NCI-H1105 (cell line): ENCODE data around the gene EOGT.

Experiments
- DNase-seq: peaks from one replicate; lab custom pipeline; 2025; lab: John Stamatoyannopoulos, UW

Gene EOGT

DNA sequence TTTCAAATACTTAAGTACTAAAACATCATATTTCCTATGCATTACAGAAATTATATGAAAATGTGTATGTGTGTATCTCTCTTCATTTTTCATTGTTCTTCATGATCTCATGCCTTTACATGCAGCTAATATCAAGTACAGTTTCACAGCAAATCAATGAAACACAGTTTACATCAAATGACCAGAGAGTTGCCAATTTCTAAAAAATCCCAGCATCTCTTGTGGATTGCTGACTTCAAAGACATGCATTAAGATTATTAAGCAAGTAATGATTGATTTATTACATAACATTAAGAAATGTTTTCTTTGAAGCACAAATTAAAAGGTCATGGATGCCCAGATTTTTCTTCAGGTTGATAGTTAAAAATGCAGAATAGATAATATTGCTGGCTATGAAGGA, 50.1 kb downstream of the EOGT start:
- DNase-seq = no peak

- no peak for DNase-seq
Measured at GRCh38 chr3:68958932-68959331, 54.6 kb downstream of the EOGT start.

GRCh38 chr3:68957895-68958294, 55.6 kb downstream of the EOGT start:
- DNase-seq = no peak

GRCh38 chr3:68953816-68954444, 59.6 kb downstream of the EOGT start:
- no peak for DNase-seq

DNA sequence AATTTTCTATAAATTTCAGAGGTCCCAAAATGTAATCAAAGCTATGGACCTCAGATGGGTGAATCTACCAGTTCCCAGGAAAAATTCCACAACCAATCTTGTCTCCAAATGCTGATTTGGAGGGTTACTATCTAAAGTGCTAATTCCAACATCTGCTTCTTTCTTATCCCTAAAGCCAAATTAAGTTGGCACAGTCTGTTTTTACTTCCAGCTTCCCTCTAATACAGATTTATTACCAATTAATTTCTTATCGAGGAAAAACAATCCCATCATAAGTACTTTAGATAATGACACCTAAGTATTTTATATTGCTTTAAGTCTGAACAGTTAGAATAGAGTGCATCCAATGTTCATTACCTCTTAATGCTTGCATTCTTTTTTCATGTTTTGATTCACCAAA, 68.3 kb downstream of the EOGT start:
- DNase-seq = no peak

DNA sequence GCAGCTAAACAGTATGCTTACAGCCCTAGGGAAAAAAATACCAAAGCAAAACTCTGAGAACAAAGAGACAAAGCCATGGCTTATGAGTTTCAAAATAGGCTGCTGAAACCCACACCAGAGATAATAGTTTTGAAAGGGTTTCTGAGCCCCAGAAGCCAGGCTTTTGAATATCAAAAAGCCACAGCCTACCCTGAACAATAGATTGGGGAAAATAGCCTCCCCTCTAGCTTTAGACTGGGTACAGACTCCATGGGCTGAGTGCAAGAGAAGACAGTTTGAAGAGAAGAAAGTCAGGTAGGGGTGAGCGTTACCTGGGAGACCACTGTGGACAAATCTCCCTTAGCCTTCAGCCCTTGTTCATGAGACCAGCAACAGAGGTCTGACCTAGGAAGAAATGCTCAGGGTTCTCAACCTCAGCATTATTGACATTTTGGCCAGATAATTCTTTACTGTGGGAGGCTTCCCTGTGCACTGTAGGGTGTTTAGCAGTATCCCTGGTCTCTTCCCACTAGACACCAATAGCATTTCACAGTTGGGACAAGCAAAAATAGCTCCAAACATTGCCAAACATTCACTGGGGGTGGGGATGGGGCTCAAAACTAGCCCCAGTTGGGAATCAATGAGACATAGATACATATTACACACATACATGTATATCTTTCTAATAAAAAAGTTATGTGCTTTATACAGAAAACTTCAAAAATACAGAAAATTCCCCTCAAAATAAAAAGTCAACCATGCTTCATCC, 69.6 kb downstream of the EOGT start:
- DNase-seq = no peak

DNA sequence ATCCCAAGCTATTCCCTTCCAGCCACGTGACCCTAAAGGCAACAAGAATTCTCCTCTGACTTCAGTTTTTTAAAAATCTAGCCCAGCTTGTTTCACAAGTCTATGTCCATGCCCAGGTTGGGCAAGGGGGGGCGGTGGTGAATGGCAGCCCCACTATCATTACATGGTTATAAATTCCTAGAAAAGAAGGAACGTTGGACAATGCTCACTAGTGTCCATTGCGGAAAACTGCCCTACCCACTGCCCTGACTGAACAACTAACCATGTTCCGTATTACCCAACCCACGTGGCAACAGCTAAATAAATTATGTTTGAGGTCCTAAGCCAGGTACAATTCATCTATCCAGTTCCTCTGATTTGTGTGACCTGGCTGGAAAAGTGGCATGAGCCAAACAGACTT, 72.4 kb downstream of the EOGT start:
- no peak for DNase-seq

DNA sequence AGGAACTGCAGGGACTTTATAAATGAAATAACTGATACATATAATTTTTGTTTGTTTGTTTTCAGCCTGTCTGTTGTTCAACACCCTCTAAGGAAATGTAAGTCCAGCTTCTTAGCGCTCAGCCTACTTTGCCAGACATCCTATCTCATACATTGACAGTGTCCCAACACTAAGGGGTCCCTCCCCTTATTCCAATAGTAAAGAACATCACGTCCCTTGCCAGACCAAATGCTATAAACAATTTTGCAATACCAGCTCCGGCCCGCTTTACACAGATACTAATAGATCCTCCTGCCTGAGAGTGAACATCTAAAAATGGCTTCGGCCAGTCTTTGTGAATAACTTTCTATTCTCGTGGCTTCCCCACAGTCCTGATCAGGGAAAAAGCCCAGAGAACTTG, 76.6 kb downstream of the EOGT start:
- DNase-seq = no peak

DNA sequence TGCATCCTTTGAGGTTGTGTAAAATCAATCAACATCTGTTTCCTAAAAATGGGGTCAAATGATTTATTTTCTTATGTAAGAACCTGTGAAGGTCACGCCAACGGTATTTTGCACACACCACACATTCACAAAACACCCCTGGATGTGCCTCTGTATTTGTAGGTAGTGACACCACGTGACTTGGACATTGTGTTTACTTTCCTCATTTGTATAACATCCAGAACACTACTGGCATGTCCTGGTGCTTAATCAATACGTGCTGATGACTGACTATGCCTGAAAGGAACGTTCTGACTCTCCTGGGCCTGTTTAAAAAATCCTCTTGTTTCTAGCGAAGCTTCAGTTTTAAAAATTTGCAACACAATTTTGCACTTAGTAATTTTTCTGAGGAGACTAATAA, 77.7 kb downstream of the EOGT start:
- no peak for DNase-seq

GRCh38 chr3:68931406-68932149, 81.9 kb downstream of the EOGT start:
- DNase-seq = no peak
